ENCODE results near the gene PRUNE1. TPM values are rescaled to one million over a fixed set of nuclear protein-coding genes. Genes with fewer than 3 reads are reported as not detected.
A peak's percentile ranks its signal among the peaks of the same experiment; 100 is the strongest.

Gene PRUNE1
- polyA plus RNA-seq, 1 donor from 2014 or later, result 32.2 TPM

DNA sequence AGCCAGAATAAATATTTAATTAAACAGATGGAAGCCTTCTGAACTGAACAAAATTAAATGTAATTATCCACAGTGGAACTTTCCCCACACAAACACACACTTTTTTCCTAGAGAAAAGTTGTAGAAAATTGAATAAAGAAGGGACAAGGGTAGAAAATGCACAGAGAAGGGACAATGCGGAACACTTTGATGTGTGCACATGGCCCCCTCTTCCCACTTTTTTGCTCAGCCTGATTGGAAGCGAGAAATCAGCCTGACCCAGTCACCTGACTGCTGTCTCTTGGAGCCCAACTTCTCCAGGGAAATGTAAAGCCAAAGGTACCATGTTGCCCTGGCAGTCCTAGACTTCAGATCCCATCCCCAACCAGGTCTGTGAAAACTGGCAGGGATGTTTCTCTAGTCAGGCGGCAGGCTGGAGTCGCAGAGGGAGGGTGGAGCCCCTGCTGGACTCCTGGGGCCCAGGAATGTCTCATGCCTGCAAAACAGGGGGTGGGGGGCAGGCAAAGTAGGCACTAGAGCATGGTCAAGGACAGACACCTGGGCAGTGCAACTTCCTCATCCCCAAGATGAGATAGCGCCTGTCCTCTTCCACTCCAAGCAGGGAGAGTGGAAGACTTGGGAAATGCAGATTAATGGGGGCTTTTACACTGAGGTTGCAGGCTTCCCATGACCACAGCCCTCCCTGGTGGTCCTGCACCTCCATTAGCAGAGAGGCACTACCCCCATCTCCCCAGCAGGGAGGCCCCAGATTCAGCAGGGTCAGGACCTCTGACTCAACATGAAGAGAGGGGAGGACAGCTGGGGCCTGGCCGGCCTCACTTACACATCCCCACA is 36.4 kb upstream of the PRUNE1 start:
- Histone ChIP-seq H4K20me1 (ENCODE audit: insufficient read depth) (no peaks in the 10 kb centered on the region), H3K79me2 (replicated peaks; ENCODE audit: insufficient read depth, low read length) (peaks cover 53% of the 10 kb centered on the region), H3K4me3 (ENCODE audit: low read length) (peak overlapping the region; percentile 94), H3K9ac (ENCODE audit: low read length) (no peak overlapping the region), H3K27ac (ENCODE audit: low read length) (no peak overlapping the region), H3K9me3 (ENCODE audit: low read length) (no peaks in the 10 kb centered on the region), H3F3A (ENCODE audit: insufficient read depth, low read length, poor library complexity, severe bottlenecking) (no peaks in the 10 kb centered on the region), H3K4me2 (ENCODE audit: low read length) (no peak overlapping the region), H3K27me3 (ENCODE audit: insufficient read depth, low read depth, low read length) (no peaks in the 10 kb centered on the region), H3K36me3 (ENCODE audit: insufficient read depth, low read length) (no peaks in the 10 kb centered on the region), H2AFZ (ENCODE audit: low read depth, low read length) (no peak overlapping the region), H3K9me2 (ENCODE audit: insufficient read depth, low read length) (no peaks in the 10 kb centered on the region)
- TF ChIP-seq MXI1 (conservative IDR thresholded peaks at IDR 0.05; ENCODE audit: poor library complexity, severe bottlenecking) (no peak), SMC3 (conservative IDR thresholded peaks at IDR 0.05; ENCODE audit: poor library complexity) (no peak), CTCF (IDR thresholded peaks at IDR 0.05; ENCODE audit: poor library complexity, severe bottlenecking) (peak; percentile 13), EZH2 (IDR thresholded peaks at IDR 0.05; ENCODE audit: borderline replicate concordance, insufficient read depth, low read length, poor library complexity, severe bottlenecking) (no peak), EP300 (conservative IDR thresholded peaks at IDR 0.05; ENCODE audit: poor library complexity, severe bottlenecking) (no peak), RAD21 (conservative IDR thresholded peaks at IDR 0.05) (no peak)
- TF ChIP-seq, protein P1, sequence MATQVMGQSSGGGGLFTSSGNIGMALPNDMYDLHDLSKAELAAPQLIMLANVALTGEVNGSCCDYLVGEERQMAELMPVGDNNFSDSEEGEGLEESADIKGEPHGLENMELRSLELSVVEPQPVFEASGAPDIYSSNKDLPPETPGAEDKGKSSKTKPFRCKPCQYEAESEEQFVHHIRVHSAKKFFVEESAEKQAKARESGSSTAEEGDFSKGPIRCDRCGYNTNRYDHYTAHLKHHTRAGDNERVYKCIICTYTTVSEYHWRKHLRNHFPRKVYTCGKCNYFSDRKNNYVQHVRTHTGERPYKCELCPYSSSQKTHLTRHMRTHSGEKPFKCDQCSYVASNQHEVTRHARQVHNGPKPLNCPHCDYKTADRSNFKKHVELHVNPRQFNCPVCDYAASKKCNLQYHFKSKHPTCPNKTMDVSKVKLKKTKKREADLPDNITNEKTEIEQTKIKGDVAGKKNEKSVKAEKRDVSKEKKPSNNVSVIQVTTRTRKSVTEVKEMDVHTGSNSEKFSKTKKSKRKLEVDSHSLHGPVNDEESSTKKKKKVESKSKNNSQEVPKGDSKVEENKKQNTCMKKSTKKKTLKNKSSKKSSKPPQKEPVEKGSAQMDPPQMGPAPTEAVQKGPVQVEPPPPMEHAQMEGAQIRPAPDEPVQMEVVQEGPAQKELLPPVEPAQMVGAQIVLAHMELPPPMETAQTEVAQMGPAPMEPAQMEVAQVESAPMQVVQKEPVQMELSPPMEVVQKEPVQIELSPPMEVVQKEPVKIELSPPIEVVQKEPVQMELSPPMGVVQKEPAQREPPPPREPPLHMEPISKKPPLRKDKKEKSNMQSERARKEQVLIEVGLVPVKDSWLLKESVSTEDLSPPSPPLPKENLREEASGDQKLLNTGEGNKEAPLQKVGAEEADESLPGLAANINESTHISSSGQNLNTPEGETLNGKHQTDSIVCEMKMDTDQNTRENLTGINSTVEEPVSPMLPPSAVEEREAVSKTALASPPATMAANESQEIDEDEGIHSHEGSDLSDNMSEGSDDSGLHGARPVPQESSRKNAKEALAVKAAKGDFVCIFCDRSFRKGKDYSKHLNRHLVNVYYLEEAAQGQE (IDR thresholded peaks at IDR 0.05; ENCODE audit: borderline replicate concordance), result no peak

DNA sequence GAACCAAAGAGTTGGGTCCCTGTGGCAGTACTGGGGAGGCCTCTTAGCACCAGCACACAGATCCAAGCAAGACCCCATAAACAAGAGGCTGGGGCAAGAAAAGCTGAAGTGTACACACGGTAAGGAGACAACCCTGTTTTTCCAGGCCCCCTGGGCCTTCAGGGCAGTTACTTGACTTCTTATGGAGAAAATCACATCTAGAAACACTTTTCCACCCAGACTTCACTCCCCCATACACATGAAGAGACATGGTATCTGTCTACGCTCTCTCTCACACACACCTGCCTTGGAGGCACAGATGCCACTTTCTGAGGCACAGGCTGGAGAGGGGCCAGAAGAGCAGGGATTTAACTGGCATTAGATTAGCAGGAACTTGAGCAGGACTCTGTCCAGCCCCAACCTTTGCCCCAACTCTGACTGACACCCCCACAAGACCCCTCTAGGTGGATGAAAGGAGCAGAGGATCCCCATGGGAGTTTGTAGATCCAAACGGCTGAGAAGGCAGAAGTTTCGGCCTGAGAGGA is 35.8 kb upstream of the PRUNE1 start:
- Histone ChIP-seq H3F3A (ENCODE audit: insufficient read depth, low read length, poor library complexity, severe bottlenecking) (no peaks in the 10 kb centered on the region), H3K4me2 (ENCODE audit: low read length) (peak overlapping the region; percentile 13), H3K79me2 (replicated peaks; ENCODE audit: insufficient read depth, low read length) (peaks cover 53% of the 10 kb centered on the region), H4K20me1 (ENCODE audit: insufficient read depth) (no peaks in the 10 kb centered on the region), H3K9ac (ENCODE audit: low read length) (no peak overlapping the region), H3K4me3 (ENCODE audit: low read length) (peak overlapping the region; percentile 94), H3K27me3 (ENCODE audit: insufficient read depth, low read depth, low read length) (no peaks in the 10 kb centered on the region), H3K36me3 (ENCODE audit: insufficient read depth, low read length) (no peaks in the 10 kb centered on the region), H3K9me2 (ENCODE audit: insufficient read depth, low read length) (no peaks in the 10 kb centered on the region), H3K27ac (ENCODE audit: low read length) (no peak overlapping the region), H3K9me3 (ENCODE audit: low read length) (no peaks in the 10 kb centered on the region), H2AFZ (ENCODE audit: low read depth, low read length) (no peak overlapping the region)
- TF ChIP-seq, protein P1 (IDR thresholded peaks at IDR 0.05; ENCODE audit: borderline replicate concordance), result no peak
- no peak for TF ChIP-seq POLR2AphosphoS5 (IDR thresholded peaks at IDR 0.05)
- no peak for TF ChIP-seq EP300 (conservative IDR thresholded peaks at IDR 0.05; ENCODE audit: poor library complexity, severe bottlenecking)

All from neural cell (in vitro differentiated cells).